Activated CD4-positive, alpha-beta T cell treated with anti-CD3 and anti-CD28 coated beads for 36 hours (primary cell): ENCODE data around the gene MYH9. TPM values are rescaled to one million over a fixed set of nuclear protein-coding genes. Genes with fewer than 3 reads are reported as not detected.

ENCODE experiments used
- ATAC-seq: fragments of 200-7000 bp; cut with Tn5 transposase; one replicate; pipeline ENCODE4 v1.10.0; 2021; ENCODE audit warnings: mild to moderate bottlenecking, moderate library complexity
- CTCF ChIA-PET: fragments of 350-600 bp; sonication (Branson Sonifier 250); formaldehyde crosslinking; loops from one replicate; lab custom pipeline; 2021; ENCODE audit warnings: antibody characterized with exemption; lab: Charles Lee
- POLR2A ChIA-PET: fragments of 350-600 bp; sonication (Branson Sonifier 250); formaldehyde crosslinking; loops from one replicate; lab custom pipeline; 2021; ENCODE audit warnings: antibody characterized with exemption, inconsistent platforms; lab: Charles Lee
- DNase-seq: peaks from one replicate; pipeline ENCODE4 v3.0.0-alpha.2; 2020
- H3K27ac Mint-ChIP-seq: one replicate; pipeline ENCODE4 v1.8.0; 2021; ENCODE audit warnings: mixed read lengths
- H3K27me3 Mint-ChIP-seq: one replicate; pipeline ENCODE4 v1.8.0; 2021; ENCODE audit warnings: mixed read lengths
- H3K36me3 Mint-ChIP-seq: one replicate; pipeline ENCODE4 v1.8.0; 2021; ENCODE audit warnings: low read depth, mixed read lengths
- H3K4me1 Mint-ChIP-seq: one replicate; pipeline ENCODE4 v1.8.0; 2021; ENCODE audit warnings: mixed read lengths
- H3K4me3 Mint-ChIP-seq: one replicate; pipeline ENCODE4 v1.8.0; 2021; ENCODE audit warnings: mild to moderate bottlenecking, moderate library complexity, mixed read lengths
- H3K9me3 Mint-ChIP-seq: one replicate; pipeline ENCODE4 v1.8.0; 2021; ENCODE audit warnings: low read depth, mixed read lengths
- intact Hi-C, 2 experiments: fragments of 100-400 bp; cut with DNase I in 1 of 2; cut with micrococcal nuclease in 1 of 2; formaldehyde crosslinking; loops; one replicate each; pipeline versions ENCODE4 v1.14.2 to v1.15.1; 2022 to 2024; cut with DNase I, micrococcal nuclease
- total RNA-seq, 2 experiments: library from RNA; stranded (reverse); gene quantifications; one replicate each; pipeline ENCODE4 v1.2.3, GENCODE V29; 2021

MYH9 gene
- total RNA-seq, 2 experiments from 2014 or later = 720 to 773 TPM

DNA sequence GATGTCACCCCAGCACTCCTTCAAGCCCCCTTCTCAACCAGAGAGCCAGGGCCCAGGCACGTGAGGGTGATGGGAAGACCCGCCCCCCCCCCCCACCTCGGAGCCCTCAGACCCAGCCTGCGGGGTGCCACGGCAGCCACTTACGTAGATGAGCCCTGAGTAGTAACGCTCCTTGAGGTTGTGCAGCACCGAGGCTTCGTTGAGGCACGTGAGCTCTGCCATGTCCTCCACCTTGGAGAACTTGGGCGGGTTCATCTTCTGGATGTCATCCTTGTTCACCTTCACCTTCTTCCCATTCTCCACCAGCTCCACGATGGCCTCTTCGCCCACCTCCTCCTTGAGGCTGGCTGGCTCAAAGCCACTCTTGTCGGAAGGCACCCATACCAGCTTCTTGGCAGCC, 39.0 kb downstream of the MYH9 start:
- no peak overlapping the region for H3K4me3 Mint-ChIP-seq

DNA sequence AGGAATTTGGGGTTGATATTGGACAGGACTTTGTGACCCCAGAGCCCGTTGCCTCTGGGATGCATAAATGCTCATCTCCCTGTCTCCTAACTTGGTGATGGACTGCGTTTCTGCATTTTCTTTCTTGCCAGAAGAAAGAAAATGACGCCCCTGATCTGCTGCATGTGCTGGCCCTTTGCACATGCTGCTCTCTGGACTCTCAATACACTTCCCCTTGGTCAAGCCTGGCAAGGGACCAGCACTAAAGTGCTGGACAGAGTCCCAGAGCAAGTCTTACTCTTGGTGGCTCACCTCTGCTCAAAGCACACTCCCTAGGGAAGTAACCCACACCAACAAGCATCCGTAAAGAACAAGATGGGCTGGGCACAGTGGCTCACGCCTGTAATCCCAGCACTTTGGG, 40.7 kb downstream of the MYH9 start:
- H3K9me3 Mint-ChIP-seq = no peaks in the 10 kb centered on the region
- no peaks in the 10 kb centered on the region for H3K27me3 Mint-ChIP-seq
- intact Hi-C loops = no loop called here
- no peak for ATAC-seq
- peaks cover 85% of the 10 kb centered on the region for H3K4me1 Mint-ChIP-seq
- H3K27ac Mint-ChIP-seq = peak overlapping the region; percentile 69
- DNase-seq = no peak
- peaks cover 64% of the 10 kb centered on the region for H3K36me3 Mint-ChIP-seq
- ChIA-PET CTCF (interaction anchor here (0.9 to 1.8 kb wide), 2 partner anchors 17 to 123 kb away, joined by 4 to 5 read pairs; no protein-coding TSS in a partner anchor), POLR2A (interaction anchor here (0.6 kb wide), 1 partner anchor 32 kb away, joined by 6 read pairs; no protein-coding TSS in a partner anchor)
- no peak overlapping the region for H3K4me3 Mint-ChIP-seq

More for the DNA sequence above, 39.0 kb downstream of the MYH9 start:
- intact Hi-C loops = no loop called here
- Mint-ChIP-seq H3K27me3 (no peaks in the 10 kb centered on the region), H3K27ac (peak overlapping the region; percentile 66), H3K36me3 (peaks cover 56% of the 10 kb centered on the region), H3K9me3 (no peaks in the 10 kb centered on the region), H3K4me1 (peaks cover 87% of the 10 kb centered on the region)
- ChIA-PET POLR2A (interaction anchor here (0.7 kb wide), 1 partner anchor 179 kb away, joined by 5 read pairs; no protein-coding TSS in a partner anchor), CTCF (interaction anchor here (1.7 kb wide), 1 partner anchor 16 kb away, joined by 5 read pairs; no protein-coding TSS in a partner anchor)
- no peak for ATAC-seq
- no peak for DNase-seq

DNA sequence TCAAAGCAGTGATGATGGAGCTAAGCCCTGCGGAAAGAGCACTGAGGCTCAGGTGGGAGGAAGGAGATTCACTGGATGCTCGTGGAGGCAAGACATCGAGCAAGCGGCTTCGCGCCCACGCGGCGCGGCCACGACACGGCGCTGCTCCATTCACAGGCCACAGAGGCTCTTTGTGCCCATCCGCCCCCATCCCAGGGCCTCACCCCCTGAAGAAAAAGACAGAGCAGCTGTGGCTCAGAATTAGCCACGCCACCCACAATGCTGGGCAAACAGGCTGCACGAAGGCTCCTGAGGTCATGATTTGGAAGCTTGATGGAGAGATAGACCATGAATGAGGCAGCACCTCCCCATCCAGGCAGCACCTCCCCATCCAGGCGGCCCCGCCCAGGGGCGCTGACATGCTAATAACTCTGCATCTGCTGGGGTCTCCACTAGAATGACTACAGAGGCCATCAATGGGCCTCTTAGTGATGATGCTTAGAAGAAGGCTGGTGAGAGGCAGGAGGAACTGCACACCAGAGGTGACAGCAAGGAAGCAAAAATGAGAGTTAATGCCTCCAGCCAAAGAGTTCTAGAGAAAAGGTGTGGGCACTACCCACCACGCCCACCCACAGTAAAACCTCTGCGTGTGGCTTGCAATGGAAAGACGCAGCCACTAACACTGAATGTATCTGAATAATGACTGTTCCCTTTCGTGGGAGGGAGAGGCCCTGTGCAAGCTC, 43.5 kb downstream of the MYH9 start:
- peak overlapping the region; percentile 39 for H3K4me3 Mint-ChIP-seq
- POLR2A ChIA-PET = interaction anchor here (0.8 to 1.5 kb wide), 5 partner anchors 13 to 39 kb away, joined by 3 to 8 read pairs (median 3); no protein-coding TSS in a partner anchor
- H3K9me3 Mint-ChIP-seq = no peaks in the 10 kb centered on the region
- CTCF ChIA-PET = interaction anchor here (0.5 to 2.9 kb wide), 6 partner anchors 9 to 126 kb away, joined by 3 to 14 read pairs (median 4); no protein-coding TSS in a partner anchor
- peaks cover 86% of the 10 kb centered on the region for H3K4me1 Mint-ChIP-seq
- no peaks in the 10 kb centered on the region for H3K27me3 Mint-ChIP-seq
- peaks cover 78% of the 10 kb centered on the region for H3K36me3 Mint-ChIP-seq
- intact Hi-C loops = loop anchor here (1.0 to 2.0 kb wide), 2 partner anchors 11 to 21 kb away; no protein-coding TSS in a partner anchor
- peak overlapping the region; percentile 91 for H3K27ac Mint-ChIP-seq
- DNase-seq (peak; percentile 84), ATAC-seq (peak; percentile 72)

DNA sequence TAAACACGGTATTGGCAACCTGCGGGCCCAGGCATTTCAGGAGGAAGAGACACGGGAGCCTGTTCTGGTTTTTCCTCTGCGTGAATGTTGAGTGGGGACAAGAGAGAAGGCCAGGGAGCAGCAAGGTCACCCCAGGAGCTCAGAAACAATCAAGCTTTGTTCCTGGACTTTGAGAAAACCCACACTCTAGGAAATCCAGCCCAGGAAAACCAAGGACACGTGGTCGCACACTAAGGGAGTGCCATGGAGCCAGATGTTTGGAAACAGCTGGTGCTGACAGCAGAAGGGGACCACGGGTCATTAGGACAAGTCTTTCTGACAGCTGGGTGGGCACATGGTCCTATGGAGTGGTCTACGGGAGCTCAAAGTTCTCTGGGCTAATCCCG, 44.1 kb downstream of the MYH9 start:
- ChIA-PET POLR2A (interaction anchor here (0.6 to 1.4 kb wide), 4 partner anchors 15 to 42 kb away, joined by 3 to 4 read pairs (median 3); no protein-coding TSS in a partner anchor), CTCF (interaction anchor here (0.8 to 2.9 kb wide), 4 partner anchors 9 to 66 kb away, joined by 3 to 14 read pairs (median 5); no protein-coding TSS in a partner anchor)
- no peak for ATAC-seq
- H3K27me3 Mint-ChIP-seq = no peaks in the 10 kb centered on the region
- peaks cover 78% of the 10 kb centered on the region for H3K36me3 Mint-ChIP-seq
- H3K27ac Mint-ChIP-seq = peak overlapping the region; percentile 91
- intact Hi-C loops = loop anchor here (1.0 to 2.0 kb wide), 2 partner anchors 10 to 21 kb away; no protein-coding TSS in a partner anchor
- DNase-seq = no peak
- no peaks in the 10 kb centered on the region for H3K9me3 Mint-ChIP-seq
- H3K4me1 Mint-ChIP-seq = peaks cover 86% of the 10 kb centered on the region
- no peak overlapping the region for H3K4me3 Mint-ChIP-seq

DNA sequence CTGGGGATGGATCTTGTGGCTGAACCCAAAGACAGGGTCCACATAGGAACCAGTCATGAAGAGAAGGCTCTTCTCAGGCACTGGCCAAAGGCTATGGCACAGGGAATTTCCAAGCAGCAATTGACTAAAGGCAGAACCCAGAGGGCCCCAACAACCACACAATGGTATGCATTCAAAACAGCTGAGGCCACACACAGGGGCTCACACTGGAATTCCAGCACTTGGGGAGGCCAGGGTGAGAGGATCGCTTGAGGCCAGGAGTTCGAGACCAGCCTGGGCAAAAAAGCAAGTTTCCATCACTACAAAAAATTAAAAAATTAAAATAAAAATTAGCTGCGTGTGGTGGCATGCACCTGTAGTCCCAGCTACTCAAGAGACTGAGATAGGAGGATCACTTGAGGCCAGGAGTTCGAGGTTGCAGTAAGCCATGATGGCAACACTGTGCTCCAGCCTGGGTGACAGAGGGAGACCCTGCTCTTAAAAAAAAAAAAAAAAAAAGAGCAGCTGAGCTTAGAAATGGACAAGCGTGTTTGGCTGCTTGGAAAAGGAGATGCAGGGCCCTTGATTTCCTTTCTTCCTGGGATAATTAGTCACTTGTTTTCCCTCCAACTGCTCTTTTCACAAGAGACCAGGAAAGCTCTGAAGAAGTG, 44.6 kb downstream of the MYH9 start:
- Mint-ChIP-seq H3K4me3 (no peak overlapping the region), H3K36me3 (peaks cover 78% of the 10 kb centered on the region), H3K9me3 (no peaks in the 10 kb centered on the region), H3K27me3 (no peaks in the 10 kb centered on the region), H3K27ac (peak overlapping the region; percentile 95), H3K4me1 (peaks cover 88% of the 10 kb centered on the region)
- DNase-seq (no peak), ATAC-seq (no peak)
- intact Hi-C loops = no loop called here
- ChIA-PET POLR2A (interaction anchor here (0.6 to 1.4 kb wide), 4 partner anchors 15 to 42 kb away, joined by 3 to 4 read pairs (median 3); no protein-coding TSS in a partner anchor), CTCF (interaction anchor here (0.8 to 2.9 kb wide), 4 partner anchors 8 to 65 kb away, joined by 3 to 14 read pairs (median 5); no protein-coding TSS in a partner anchor)

DNA sequence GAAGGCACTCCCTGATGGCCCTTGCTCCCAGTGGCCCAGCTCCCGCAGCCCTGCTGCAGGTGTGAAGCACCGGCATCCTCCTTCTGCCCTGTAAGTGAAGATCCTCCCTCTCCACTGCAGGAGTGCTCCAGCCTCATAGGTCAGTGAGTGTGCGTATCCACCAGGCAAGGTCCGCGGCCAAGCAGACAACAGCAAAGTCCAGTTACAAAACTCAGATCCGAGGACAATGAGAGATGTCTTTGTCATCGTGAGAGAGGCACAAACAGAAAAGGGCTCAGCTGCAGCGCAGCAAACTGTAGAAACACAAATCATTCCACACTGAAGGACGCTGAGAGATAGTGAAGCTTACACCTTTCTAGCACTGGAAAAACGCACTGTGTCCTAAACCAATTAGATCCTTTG, 46.1 kb downstream of the MYH9 start:
- intact Hi-C loops = no loop called here

DNA sequence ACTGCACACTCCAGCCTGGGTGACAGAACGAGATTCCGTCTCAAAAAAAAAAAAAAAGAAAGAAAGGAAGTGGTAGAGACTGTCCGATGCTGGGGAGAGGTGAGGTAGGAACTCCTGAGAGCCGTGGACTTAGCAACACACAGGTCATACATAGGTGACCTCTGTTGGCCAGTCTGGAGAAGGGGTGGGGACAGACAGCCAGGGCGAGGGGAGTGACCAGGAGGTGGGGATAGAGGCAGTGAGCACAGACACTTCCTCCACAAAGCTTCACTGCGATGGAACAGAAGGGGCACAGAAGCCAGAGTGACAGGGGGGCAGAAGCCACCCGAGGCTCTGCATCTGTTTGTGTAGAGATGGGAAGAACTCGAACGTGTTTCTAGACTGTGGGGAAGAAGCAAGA, 47.1 kb downstream of the MYH9 start:
- Mint-ChIP-seq H3K27me3 (no peaks in the 10 kb centered on the region), H3K4me1 (peaks cover 93% of the 10 kb centered on the region), H3K36me3 (peaks cover 79% of the 10 kb centered on the region), H3K4me3 (no peak overlapping the region), H3K9me3 (no peaks in the 10 kb centered on the region), H3K27ac (peak overlapping the region; percentile 95)
- DNase-seq = no peak
- intact Hi-C loops = no loop called here
- ATAC-seq = no peak
- CTCF ChIA-PET = interaction anchor here (1.1 to 3.1 kb wide), 3 partner anchors 30 to 130 kb away, joined by 3 to 11 read pairs (median 4); no protein-coding TSS in a partner anchor
- POLR2A ChIA-PET = no interaction called here

More for the DNA sequence above, 46.1 kb downstream of the MYH9 start:
- peaks cover 92% of the 10 kb centered on the region for H3K4me1 Mint-ChIP-seq
- H3K27ac Mint-ChIP-seq = peak overlapping the region; percentile 95
- no peak for DNase-seq
- CTCF ChIA-PET = interaction anchor here (1.1 kb wide), 1 partner anchor 29 kb away, joined by 3 read pairs; no protein-coding TSS in a partner anchor
- POLR2A ChIA-PET = no interaction called here
- H3K36me3 Mint-ChIP-seq = peaks cover 77% of the 10 kb centered on the region
- ATAC-seq = no peak
- no peaks in the 10 kb centered on the region for H3K27me3 Mint-ChIP-seq
- H3K9me3 Mint-ChIP-seq = no peaks in the 10 kb centered on the region
- no peak overlapping the region for H3K4me3 Mint-ChIP-seq

DNA sequence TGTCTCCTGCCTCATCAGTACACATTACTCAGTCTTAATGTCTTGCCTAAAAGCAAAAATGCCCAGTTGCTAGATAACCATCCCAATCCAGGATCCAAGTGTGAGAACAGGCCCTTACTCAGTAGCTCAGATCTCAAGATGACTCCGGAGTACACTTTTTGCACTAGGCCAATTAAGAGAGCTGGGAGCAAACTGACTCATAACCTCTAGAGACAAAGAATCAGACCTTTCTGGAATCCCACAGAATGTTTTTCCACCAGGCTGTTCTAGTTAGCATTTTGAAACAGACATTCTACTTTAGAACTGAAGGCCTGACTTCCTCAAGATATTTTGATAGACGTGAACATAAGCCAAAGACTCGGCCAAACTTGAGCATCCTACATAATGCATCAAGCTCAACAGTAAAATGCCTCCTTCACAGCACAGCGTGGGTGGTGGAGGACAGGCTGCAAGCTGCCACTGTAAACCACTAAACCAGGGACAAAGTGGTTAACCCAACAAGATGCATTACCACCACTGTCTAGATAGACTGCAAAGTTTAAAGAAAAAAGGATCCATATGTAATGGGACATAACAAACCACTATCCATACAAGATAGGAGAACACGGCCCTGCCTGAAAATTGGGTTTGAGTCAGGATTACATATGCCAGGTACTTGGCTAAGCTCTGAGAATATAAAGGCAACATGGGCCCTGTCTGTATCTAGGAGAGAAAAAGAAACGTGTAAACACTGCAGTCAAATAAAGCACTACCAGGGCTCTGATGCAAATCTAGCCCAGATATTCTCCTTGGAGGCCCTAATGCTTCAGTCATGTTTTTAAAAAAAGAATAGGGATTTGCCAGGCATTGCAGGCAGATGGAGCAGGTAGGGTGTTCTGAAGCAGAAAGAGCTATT, 48.3 kb downstream of the MYH9 start:
- ATAC-seq (peak; percentile 62), DNase-seq (peak; percentile 74)
- H3K9me3 Mint-ChIP-seq = no peaks in the 10 kb centered on the region
- intact Hi-C loops = no loop called here
- H3K4me1 Mint-ChIP-seq = peaks cover 93% of the 10 kb centered on the region
- H3K36me3 Mint-ChIP-seq = peaks cover 84% of the 10 kb centered on the region
- H3K27me3 Mint-ChIP-seq = no peaks in the 10 kb centered on the region
- ChIA-PET CTCF (interaction anchor here (0.6 to 3.1 kb wide), 11 partner anchors 11 to 799 kb away, joined by 3 to 11 read pairs (median 4); no protein-coding TSS in a partner anchor), POLR2A (interaction anchor here (0.5 to 1.2 kb wide), 6 partner anchors 19 to 99 kb away, joined by 3 to 8 read pairs (median 3); no protein-coding TSS in a partner anchor)
- peak overlapping the region; percentile 75 for H3K27ac Mint-ChIP-seq
- peak overlapping the region; percentile 7 for H3K4me3 Mint-ChIP-seq

DNA sequence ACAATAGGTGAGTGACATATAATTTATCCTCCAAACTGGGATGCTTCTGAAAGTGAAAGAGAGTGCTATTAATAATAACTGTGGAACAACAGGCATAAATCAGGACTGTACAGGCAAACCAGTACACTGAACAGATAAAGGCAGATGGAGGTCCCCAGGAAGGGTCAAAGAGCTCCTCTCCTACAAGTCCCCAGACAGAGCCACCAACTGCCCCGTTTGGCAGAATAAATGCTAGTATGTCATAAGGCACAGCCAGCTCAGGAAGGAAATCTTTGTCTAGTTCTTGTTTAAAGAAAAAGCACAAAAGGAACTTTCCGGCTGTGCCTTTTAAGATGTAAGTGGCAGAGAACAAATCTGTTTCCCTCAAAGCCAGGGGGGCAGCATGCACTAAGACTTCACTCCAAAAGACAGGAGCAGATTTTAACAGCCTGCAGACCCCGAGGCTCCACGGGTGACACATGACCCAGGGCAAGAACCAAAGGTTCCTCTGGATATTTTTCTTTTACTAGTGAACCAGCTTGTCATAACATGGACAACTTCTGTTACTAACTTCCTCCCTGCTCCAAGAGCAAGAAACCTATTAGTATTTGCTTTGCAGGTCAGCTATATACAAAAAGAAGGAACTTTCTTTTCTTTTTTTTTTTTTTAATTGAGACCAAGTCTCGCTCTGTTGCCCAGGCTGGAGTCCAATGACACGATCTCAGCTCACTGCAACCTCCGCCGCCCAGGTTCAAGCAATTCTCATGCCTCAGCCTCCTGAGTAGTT, 50.2 kb downstream of the MYH9 start:
- no peak for DNase-seq
- H3K27ac Mint-ChIP-seq = peak overlapping the region; percentile 99
- no peak for ATAC-seq
- H3K27me3 Mint-ChIP-seq = no peaks in the 10 kb centered on the region
- no peaks in the 10 kb centered on the region for H3K9me3 Mint-ChIP-seq
- H3K4me3 Mint-ChIP-seq = peak overlapping the region; percentile 14
- CTCF ChIA-PET = interaction anchor here (0.8 to 0.9 kb wide), 3 partner anchors 11 to 28 kb away, joined by 3 to 4 read pairs (median 3); no protein-coding TSS in a partner anchor
- peaks cover 94% of the 10 kb centered on the region for H3K4me1 Mint-ChIP-seq
- intact Hi-C loops = no loop called here
- POLR2A ChIA-PET = interaction anchor here (0.6 to 1.1 kb wide), 2 partner anchors 27 to 131 kb away, joined by 3 to 4 read pairs; no protein-coding TSS in a partner anchor
- peaks cover 88% of the 10 kb centered on the region for H3K36me3 Mint-ChIP-seq
